HepG2 (cell line): Measurements from ENCODE around the gene PCBD2. TPM values are rescaled to one million over a fixed set of nuclear protein-coding genes. Genes with fewer than 3 reads are reported as not detected.

Experiments used
- EZH2 ChIP-seq: conservative IDR thresholded peaks from 2 replicates; pipeline ENCODE4 v1.6.1; 2012; ENCODE audit warnings: mild to moderate bottlenecking, low read depth, low read length, moderate library complexity
- FOXA3 ChIP-seq: IDR thresholded peaks from 2 replicates; pipeline ENCODE4 v1.6.1; 2016; ENCODE audit warnings: missing genetic modification reagents, missing compliant biosample characterization
- GFI1 ChIP-seq: sonication (generic); formaldehyde crosslinking; IDR thresholded peaks from 2 replicates; pipeline ENCODE4 v1.5.0; 2020; ENCODE audit warnings: missing genetic modification reagents, mild to moderate bottlenecking, borderline replicate concordance
- HNF4A ChIP-seq: sonication (generic); formaldehyde crosslinking; IDR thresholded peaks from 2 replicates; pipeline ENCODE4 v1.4.0; 2020; ENCODE audit warnings: missing genetic modification reagents
- HOXD1 ChIP-seq: sonication (generic); formaldehyde crosslinking; IDR thresholded peaks from 2 replicates; pipeline ENCODE4 v1.5.0; 2020; ENCODE audit warnings: missing genetic modification reagents
- RERE ChIP-seq: IDR thresholded peaks from 2 replicates; pipeline ENCODE4 v1.6.1; 2016; ENCODE audit warnings: low read depth, missing genetic modification reagents, missing compliant biosample characterization
- SOX5 ChIP-seq: IDR thresholded peaks from 2 replicates; pipeline ENCODE4 v1.6.1; 2016; ENCODE audit warnings: borderline replicate concordance
- ZNF142 ChIP-seq: sonication (generic); formaldehyde crosslinking; IDR thresholded peaks from 2 replicates; pipeline ENCODE4 v1.4.0; 2020; ENCODE audit warnings: missing genetic modification reagents
- ZNF646 ChIP-seq: sonication (generic); formaldehyde crosslinking; IDR thresholded peaks from 2 replicates; pipeline ENCODE4 v1.9.0; 2021; ENCODE audit warnings: mild to moderate bottlenecking, missing genetic modification reagents
- polyA plus RNA-seq, 8 experiments: library from polyadenylated mRNA; depleted of rRNA in 3 of 8; stranded (reverse) in 7 of 8; unstranded in 1 of 8; fragments of >200 nt; fragmentation: Illumina TruSeq in 4 of 8; extraction: Trizol in 4 of 8; gene quantifications; 2 replicates each; pipeline versions ENCODE4 v1.2.1 to v1.2.3, GENCODE V29; 2011 to 2016; ENCODE audit warnings: low read depth in 4 of 8, missing spikeins in 1 of 8, mixed read lengths in 1 of 8; ENCODE audit not compliant: insufficient read depth in 1 of 8
- total RNA-seq, 5 experiments: library from RNA; depleted of rRNA; stranded (reverse); fragments of >200 nt; fragmentation: Illumina TruSeq; extraction: Trizol; gene quantifications; 2 replicates each; pipeline ENCODE4 v1.2.3, GENCODE V29; 2016; ENCODE audit warnings: low read depth in 1 of 5

Gene PCBD2
- total and polyA plus RNA-seq, 2 of the 13 experiments (the other 11 are each of a cell fraction or from before 2014, with no cell fraction given) = 5.5 to 12.0 TPM

- no peak for TF ChIP-seq ZNF142 (CRISPR knock-in tag)
- peak; percentile 81; the same call in 1 of the 2 replicates for TF ChIP-seq GFI1 (CRISPR knock-in tag)
- no peak for TF ChIP-seq HOXD1 (CRISPR knock-in tag)
- no peak for TF ChIP-seq ZNF646 (CRISPR knock-in tag)
- TF ChIP-seq HNF4A = peak; percentile 71
- no peak for TF ChIP-seq EZH2
- peak; percentile 75 for TF ChIP-seq RERE (CRISPR knock-in tag)
- TF ChIP-seq FOXA3 (CRISPR knock-in tag) = peak; percentile 65; the same call in 1 of the 2 replicates
- TF ChIP-seq SOX5 = peak; percentile 82
Observed at GRCh38 chr5:134964359-134965270, 59.7 kb downstream of the PCBD2 start (continued).
